Measurements from ENCODE around the gene CELSR2.

GRCh38 chr1:109322974-109323373 lies 73.6 kb downstream of the CELSR2 start:
- TF ChIP-seq CTCF (IDR thresholded peaks at IDR 0.05; ENCODE audit: low read depth, low read length) (no peak), POLR2A (IDR thresholded peaks at IDR 0.05; ENCODE audit: extremely low read depth, insufficient read length) (no peak), MAX (IDR thresholded peaks at IDR 0.05; ENCODE audit: low read depth, low read length) (no peak)

Measured in NB4 (cell line).